Pancreas (tissue), 10 donors: ENCODE results near the gene NSF. TPM values are rescaled to one million over a fixed set of nuclear protein-coding genes. Genes with fewer than 3 reads are reported as not detected.

ENCODE experiments used
- ATAC-seq, 4 donors: fragments of 200-7000 bp; cut with Tn5 transposase; one replicate each; pipeline versions ENCODE4 v1.8.0 to v1.9.1; 2020; ENCODE audit warnings: mild to moderate bottlenecking in 4 of 4, moderate library complexity in 4 of 4
- DNase-seq, 6 donors: peaks; one replicate each; pipeline ENCODE4 v3.0.0-alpha.2; 2020
- FAIRE-seq: peaks from 2 replicates; lab custom pipeline; 2012; peaks lifted over from hg19 to GRCh38; lab: Jason Lieb, UNC
- H3K27ac ChIP-seq, 4 donors: fragments of 200-600 bp; sonication (generic); 1 replicate in 3 of 4; 2 replicates in 1 of 4; pipeline versions ENCODE4 v1.5.0 to v1.8.0; 2020
- H3K27me3 ChIP-seq, 4 donors: fragments of 200-600 bp; one replicate each; pipeline ENCODE4 v1.8.0; 2021
- H3K36me3 ChIP-seq, 3 donors: fragments of 200-600 bp; sonication (generic) in 1 of 3; one replicate each; pipeline versions ENCODE4 v1.5.0 to v1.8.0; 2020 to 2021
- H3K4me1 ChIP-seq, 3 donors: fragments of 200-600 bp; one replicate each; pipeline ENCODE4 v1.8.0; 2021
- H3K4me3 ChIP-seq, 4 donors: fragments of 200-600 bp; sonication (generic) in 2 of 4; one replicate each; pipeline versions ENCODE4 v1.5.0 to v1.8.0; 2020 to 2021
- H3K9me3 ChIP-seq, 4 donors: fragments of 200-600 bp; one replicate each; pipeline ENCODE4 v1.8.0; 2021
- CTCF ChIP-seq, 4 donors: fragments of 200-600 bp; sonication (generic) in 3 of 4; IDR thresholded peaks; one replicate each; pipeline versions ENCODE4 v1.5.0 to v1.8.0; 2021; ENCODE audit warnings: antibody characterized with exemption in 4 of 4
- WGBS, 2 donors: extraction: QIAGEN DNeasy Blood & Tissue Kit; methylation state at CpG; one replicate each; pipeline ENCODE4 v1.1.7; 2013; 5-methylcytosine and 5-hydroxymethylcytosine counted together
- intact Hi-C, 3 donors: fragments of 100-400 bp; cut with DNase I; formaldehyde crosslinking; loops; one replicate each; pipeline versions ENCODE4 v1.11.1 to v1.14.2; 2022
- polyA plus RNA-seq, 2 donors: library from polyadenylated mRNA; stranded (reverse); fragments of 200-250 nt; gene quantifications; one replicate each; pipeline ENCODE4 v1.2.3, GENCODE V29; 2013
- total RNA-seq, 6 donors: library from RNA; stranded (reverse); fragmentation: NEBNext Ultra II Directional in 4 of 6; extraction: Animal tissue kit (Norgen Biotek cat#: 25700) in 4 of 6; gene quantifications; one replicate each; pipeline versions ENCODE4 v1.2.1 to v1.2.4, GENCODE V29; 2021 to 2023
- donor health status: healthy with polysubstance abuse.
- donor health status: DM: no; HTN: no; CAD: no; lungs with moderate emphysema.
- donor health status: DM: no; HTN: no; CAD: no.
- donor health status: control.
- donor health status: control.
- donor health status: Bipolar disorder and iron deficiency.
- donor health status: DM: yes; HTN: yes; CAD: no.
- donor health status: DM: no; HTN: no; CAD: no.
- donor health status: DM: no; HTN: no; CAD: no.
- donor health status: DM: yes; HTN: yes; CAD: no.

The NSF gene
- total and polyA plus RNA-seq, 8 donors = 6.2 to 32.4 (median 29.0) TPM

GRCh38 chr17:46719891-46720290 lies 129.4 kb downstream of the NSF start:
- no peak for DNase-seq
- Histone ChIP-seq H3K27me3 (no peaks in the 10 kb centered on the region), H3K4me3 (no peak overlapping the region), H3K27ac (no peak overlapping the region), H3K9me3 (no peaks in the 10 kb centered on the region), H3K4me1 (peaks cover 0 to 5% (median 0%) of the 10 kb centered on the region in 3 donors), H3K36me3 (peaks cover 0 to 3% (median 0%) of the 10 kb centered on the region in 3 donors)
- no peak for ATAC-seq
- WGBS, 2 donors = 48 to 66% methylated on average over 3 of the region's 3 CpGs
- FAIRE-seq = no peak
- no peak for TF ChIP-seq CTCF (IDR thresholded peaks at IDR 0.05)
- intact Hi-C loops = no loop called here

- intact Hi-C loops = no loop called here
- no peak for TF ChIP-seq CTCF (IDR thresholded peaks at IDR 0.05)
- DNase-seq (no peak), ATAC-seq (peak in 1 of 4 donors; percentile 38), FAIRE-seq (no peak)
- Histone ChIP-seq H3K9me3 (no peaks in the 10 kb centered on the region), H3K4me1 (peaks cover 0 to 5% (median 0%) of the 10 kb centered on the region in 3 donors), H3K27ac (no peak overlapping the region), H3K27me3 (no peaks in the 10 kb centered on the region), H3K4me3 (no peak overlapping the region), H3K36me3 (peaks cover 0 to 3% (median 0%) of the 10 kb centered on the region in 3 donors)
- WGBS, 2 donors = 25 to 28% methylated on average over 5 of the region's 5 CpGs
These were observed 129.9 kb downstream of the NSF start for GRCh38 chr17:46720408-46720807.

GRCh38 chr17:46722662-46723285 lies 132.3 kb downstream of the NSF start:
- no peaks in the 10 kb centered on the region for H3K9me3 ChIP-seq
- FAIRE-seq = no peak
- intact Hi-C loops = no loop called here

GRCh38 chr17:46726206-46726605 lies 135.7 kb downstream of the NSF start:
- no peaks in the 10 kb centered on the region for H3K27me3 ChIP-seq
- DNase-seq (no peak), FAIRE-seq (no peak), ATAC-seq (no peak)
- H3K4me1 ChIP-seq = no peaks in the 10 kb centered on the region
- intact Hi-C loops = no loop called here
- 56 to 69% methylated on average over 3 of the region's 3 CpGs for WGBS, 2 donors
- H3K36me3 ChIP-seq = no peaks in the 10 kb centered on the region
- H3K27ac ChIP-seq = no peak overlapping the region
- TF ChIP-seq CTCF (IDR thresholded peaks at IDR 0.05) = no peak
- H3K9me3 ChIP-seq = no peaks in the 10 kb centered on the region
- H3K4me3 ChIP-seq = no peak overlapping the region

More at GRCh38 chr17:46722662-46723285, 132.3 kb downstream of the NSF start:
- no peaks in the 10 kb centered on the region for H3K27me3 ChIP-seq
- H3K36me3 ChIP-seq = no peaks in the 10 kb centered on the region
- DNase-seq (no peak), ATAC-seq (no peak)
- no peak overlapping the region for H3K4me3 ChIP-seq
- peaks cover 0 to 5% (median 0%) of the 10 kb centered on the region in 3 donors for H3K4me1 ChIP-seq
- no peak overlapping the region for H3K27ac ChIP-seq
- WGBS, 2 donors = 68% methylated on average over 7 of the region's 7 CpGs
- TF ChIP-seq CTCF (IDR thresholded peaks at IDR 0.05) = no peak
